ENCODE measurements around the gene GAK. TPM values are rescaled to one million over a fixed set of nuclear protein-coding genes. Genes with fewer than 3 reads are reported as not detected.
A peak's percentile ranks its signal among the peaks of the same experiment; 100 is the strongest.

GAK gene
- total and polyA plus RNA-seq, 2 of the 13 experiments (the other 11 are each of a cell fraction or from before 2014, with no cell fraction given), result 17.5 to 44.3 TPM

- TF ChIP-seq, protein P1, sequence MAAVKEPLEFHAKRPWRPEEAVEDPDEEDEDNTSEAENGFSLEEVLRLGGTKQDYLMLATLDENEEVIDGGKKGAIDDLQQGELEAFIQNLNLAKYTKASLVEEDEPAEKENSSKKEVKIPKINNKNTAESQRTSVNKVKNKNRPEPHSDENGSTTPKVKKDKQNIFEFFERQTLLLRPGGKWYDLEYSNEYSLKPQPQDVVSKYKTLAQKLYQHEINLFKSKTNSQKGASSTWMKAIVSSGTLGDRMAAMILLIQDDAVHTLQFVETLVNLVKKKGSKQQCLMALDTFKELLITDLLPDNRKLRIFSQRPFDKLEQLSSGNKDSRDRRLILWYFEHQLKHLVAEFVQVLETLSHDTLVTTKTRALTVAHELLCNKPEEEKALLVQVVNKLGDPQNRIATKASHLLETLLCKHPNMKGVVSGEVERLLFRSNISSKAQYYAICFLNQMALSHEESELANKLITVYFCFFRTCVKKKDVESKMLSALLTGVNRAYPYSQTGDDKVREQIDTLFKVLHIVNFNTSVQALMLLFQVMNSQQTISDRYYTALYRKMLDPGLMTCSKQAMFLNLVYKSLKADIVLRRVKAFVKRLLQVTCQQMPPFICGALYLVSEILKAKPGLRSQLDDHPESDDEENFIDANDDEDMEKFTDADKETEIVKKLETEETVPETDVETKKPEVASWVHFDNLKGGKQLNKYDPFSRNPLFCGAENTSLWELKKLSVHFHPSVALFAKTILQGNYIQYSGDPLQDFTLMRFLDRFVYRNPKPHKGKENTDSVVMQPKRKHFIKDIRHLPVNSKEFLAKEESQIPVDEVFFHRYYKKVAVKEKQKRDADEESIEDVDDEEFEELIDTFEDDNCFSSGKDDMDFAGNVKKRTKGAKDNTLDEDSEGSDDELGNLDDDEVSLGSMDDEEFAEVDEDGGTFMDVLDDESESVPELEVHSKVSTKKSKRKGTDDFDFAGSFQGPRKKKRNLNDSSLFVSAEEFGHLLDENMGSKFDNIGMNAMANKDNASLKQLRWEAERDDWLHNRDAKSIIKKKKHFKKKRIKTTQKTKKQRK (IDR thresholded peaks at IDR 0.05; ENCODE audit: low read length), result no peak
- TF ChIP-seq, protein P2, sequence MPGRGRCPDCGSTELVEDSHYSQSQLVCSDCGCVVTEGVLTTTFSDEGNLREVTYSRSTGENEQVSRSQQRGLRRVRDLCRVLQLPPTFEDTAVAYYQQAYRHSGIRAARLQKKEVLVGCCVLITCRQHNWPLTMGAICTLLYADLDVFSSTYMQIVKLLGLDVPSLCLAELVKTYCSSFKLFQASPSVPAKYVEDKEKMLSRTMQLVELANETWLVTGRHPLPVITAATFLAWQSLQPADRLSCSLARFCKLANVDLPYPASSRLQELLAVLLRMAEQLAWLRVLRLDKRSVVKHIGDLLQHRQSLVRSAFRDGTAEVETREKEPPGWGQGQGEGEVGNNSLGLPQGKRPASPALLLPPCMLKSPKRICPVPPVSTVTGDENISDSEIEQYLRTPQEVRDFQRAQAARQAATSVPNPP (CRISPR knock-in tag; IDR thresholded peaks at IDR 0.05), result no peak
- TF ChIP-seq MTERF4 (CRISPR knock-in tag; IDR thresholded peaks at IDR 0.05) (0 out of 2 replicates have a peak, but pooled peaks have one; percentile 51), STAG1 (CRISPR knock-in tag; IDR thresholded peaks at IDR 0.05) (peak; percentile 85), ERF (CRISPR knock-in tag; IDR thresholded peaks at IDR 0.05) (no peak), SNAI1 (CRISPR knock-in tag; IDR thresholded peaks at IDR 0.05; ENCODE audit: borderline replicate concordance) (no peak), NCOA2 (CRISPR knock-in tag; IDR thresholded peaks at IDR 0.05) (no peak), PHF5A (CRISPR knock-in tag; IDR thresholded peaks at IDR 0.05; ENCODE audit: low read depth, unreplicated experiment) (no peak), IKZF4 (CRISPR knock-in tag; IDR thresholded peaks at IDR 0.05; ENCODE audit: borderline replicate concordance, low read depth, not compliant biosample characterization) (no peak), POLR2AphosphoS2 (IDR thresholded peaks at IDR 0.05; ENCODE audit: low read depth, low read length) (no peak), RXRA (CRISPR knock-in tag; IDR thresholded peaks at IDR 0.05) (0 out of 2 replicates have a peak, but pooled peaks have one; percentile 11), THAP11 (CRISPR knock-in tag; IDR thresholded peaks at IDR 0.05) (0 out of 2 replicates have a peak, but pooled peaks have one; percentile 10), ZBTB7A (CRISPR knock-in tag; IDR thresholded peaks at IDR 0.05) (no peak), MED8 (CRISPR knock-in tag; IDR thresholded peaks at IDR 0.05; ENCODE audit: insufficient replicate concordance) (no peak), SAP130 (CRISPR knock-in tag; IDR thresholded peaks at IDR 0.05; ENCODE audit: low read depth) (peak; percentile 27; the same call in 1 of the 2 replicates), ARID4A (CRISPR knock-in tag; IDR thresholded peaks at IDR 0.05; ENCODE audit: borderline replicate concordance) (no peak), ZNF335 (CRISPR knock-in tag; IDR thresholded peaks at IDR 0.05) (0 out of 2 replicates have a peak, but pooled peaks have one; percentile 40)
- TF ChIP-seq, protein P3, sequence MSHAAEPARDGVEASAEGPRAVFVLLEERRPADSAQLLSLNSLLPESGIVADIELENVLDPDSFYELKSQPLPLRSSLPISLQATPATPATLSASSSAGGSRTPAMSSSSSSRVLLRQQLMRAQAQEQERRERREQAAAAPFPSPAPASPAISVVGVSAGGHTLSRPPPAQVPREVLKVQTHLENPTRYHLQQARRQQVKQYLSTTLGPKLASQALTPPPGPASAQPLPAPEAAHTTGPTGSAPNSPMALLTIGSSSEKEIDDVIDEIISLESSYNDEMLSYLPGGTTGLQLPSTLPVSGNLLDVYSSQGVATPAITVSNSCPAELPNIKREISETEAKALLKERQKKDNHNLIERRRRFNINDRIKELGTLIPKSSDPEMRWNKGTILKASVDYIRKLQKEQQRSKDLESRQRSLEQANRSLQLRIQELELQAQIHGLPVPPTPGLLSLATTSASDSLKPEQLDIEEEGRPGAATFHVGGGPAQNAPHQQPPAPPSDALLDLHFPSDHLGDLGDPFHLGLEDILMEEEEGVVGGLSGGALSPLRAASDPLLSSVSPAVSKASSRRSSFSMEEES (CRISPR knock-in tag; IDR thresholded peaks at IDR 0.05), result 0 out of 2 replicates have a peak, but pooled peaks have one; percentile 29
Measured at GRCh38 chr4:813900-814299, 118.2 kb downstream of the GAK start (continued).
